A673 (cell line): ENCODE data around the gene CCDC18.

Experiments
- CTCF ChIP-seq: fragments of 300-800, 200-600 bp; sonication (generic); conservative IDR thresholded peaks from 2 replicates; pipeline ENCODE4 v1.5.1; 2017; ENCODE audit warnings: low read depth, mild to moderate bottlenecking, antibody characterized with exemption, low read length, moderate library complexity, mixed read lengths
- EZH2 ChIP-seq: fragments of 200-600 bp; sonication (generic); IDR thresholded peaks from 2 replicates; pipeline ENCODE4 v1.6.1; 2017; ENCODE audit warnings: borderline replicate concordance, low read depth, mild to moderate bottlenecking, mixed read lengths, antibody characterized with exemption, low read length; ENCODE audit not compliant: poor library complexity, severe bottlenecking

GRCh38 chr1:93200086-93200620 lies 19.6 kb downstream of the CCDC18 start:
- no peak for TF ChIP-seq CTCF
- TF ChIP-seq EZH2 = no peak
